GM12878 (cell line): ENCODE results near the gene PYGO1. TPM values are rescaled to one million over a fixed set of nuclear protein-coding genes. Genes with fewer than 3 reads are reported as not detected.

Experiments
- ATF7 ChIP-seq: fragments of 450-650 bp; IDR thresholded peaks from 2 replicates; pipeline ENCODE4 v1.6.1; 2016; ENCODE audit warnings: low read depth, mild to moderate bottlenecking
- BACH1 ChIP-seq: fragments of 450-650 bp; IDR thresholded peaks from 2 replicates; pipeline ENCODE4 v1.6.1; 2017; ENCODE audit warnings: mild to moderate bottlenecking, borderline replicate concordance
- FOS ChIP-seq: IDR thresholded peaks from 3 replicates; pipeline ENCODE4 v1.6.1; 2011; ENCODE audit warnings: borderline replicate concordance; ENCODE audit not compliant: insufficient read length; ENCODE audit errors: extremely low read depth
- FOXM1 ChIP-seq: IDR thresholded peaks from 2 replicates; pipeline ENCODE4 v1.6.1; 2012; ENCODE audit warnings: low read depth, mild to moderate bottlenecking, inconsistent platforms, low read length, moderate library complexity
- MTA3 ChIP-seq: IDR thresholded peaks from 2 replicates; pipeline ENCODE4 v1.6.1; 2012; ENCODE audit warnings: low read length, inconsistent platforms, borderline replicate concordance
- NFIC ChIP-seq: IDR thresholded peaks from 2 replicates; pipeline ENCODE4 v1.6.1; 2012; ENCODE audit warnings: low read depth, mild to moderate bottlenecking, inconsistent platforms, low read length, moderate library complexity
- POLR2AphosphoS2 ChIP-seq: IDR thresholded peaks from 2 replicates; pipeline ENCODE4 v1.6.1; 2011; ENCODE audit warnings: low read depth, mild to moderate bottlenecking, low read length, improper control_type of control experiment, moderate library complexity
- RAD51 ChIP-seq: fragments of 450-650 bp; IDR thresholded peaks from 2 replicates; pipeline ENCODE4 v1.6.1; 2016; ENCODE audit warnings: moderate library complexity, mild to moderate bottlenecking, inconsistent platforms
- RB1 ChIP-seq: fragments of 450-650 bp; formaldehyde crosslinking; IDR thresholded peaks from 2 replicates; pipeline ENCODE4 v1.6.1; 2017; ENCODE audit warnings: mild to moderate bottlenecking, borderline replicate concordance
- SRF ChIP-seq, 2 experiments: IDR thresholded peaks; 2 replicates each; pipeline ENCODE4 v1.6.1; 2011; ENCODE audit warnings: low read depth in 2 of 2, low read length in 2 of 2, mild to moderate bottlenecking in 1 of 2, moderate library complexity in 1 of 2
- ZNF384 ChIP-seq: IDR thresholded peaks from 2 replicates; pipeline ENCODE4 v1.6.1; 2012; ENCODE audit warnings: low read depth, mild to moderate bottlenecking, low read length, improper control_type of control experiment, borderline replicate concordance
- polyA plus RNA-seq, 11 experiments: library from polyadenylated mRNA; depleted of rRNA in 4 of 11; unstranded in 6 of 11; stranded (reverse) in 5 of 11; fragments of >200 nt; fragmentation: Nextera tagmentation in 4 of 11; fragmentation: Illumina TruSeq in 1 of 11; extraction: Ambion mirVana in 4 of 11; extraction: Trizol in 1 of 11; gene quantifications; 1 replicate in 1 of 11; 2 replicates in 10 of 11; pipeline versions ENCODE4 v1.2.1 to v1.2.3, GENCODE V29; 2011 to 2016; ENCODE audit warnings: inconsistent platforms in 2 of 11, missing spikeins in 2 of 11, low read depth in 1 of 11
- total RNA-seq, 4 experiments: library from RNA; depleted of rRNA in 3 of 4; stranded (reverse); fragments of >200 nt in 3 of 4; fragmentation: Illumina TruSeq in 1 of 4; extraction: Trizol in 1 of 4; gene quantifications; 2 replicates each; pipeline versions ENCODE4 v1.2.1 to v1.2.3, GENCODE V29; 2013 to 2021
- TF ChIP-seq, protein P1 (sequence below): fragments of 450-650 bp; IDR thresholded peaks from 2 replicates; pipeline ENCODE4 v1.6.1; 2018; ENCODE audit warnings: borderline replicate concordance, mild to moderate bottlenecking; ENCODE audit not compliant: partially characterized antibody
- TF ChIP-seq, protein P2 (sequence below): fragments of 150-350 bp; IDR thresholded peaks from 2 replicates; pipeline ENCODE4 v1.6.1; 2016; ENCODE audit warnings: low read depth, low read length
- TF ChIP-seq, protein P3 (sequence below): IDR thresholded peaks from 2 replicates; pipeline ENCODE4 v1.6.1; 2012; ENCODE audit warnings: mild to moderate bottlenecking, low read depth, low read length

PYGO1 gene
- total and polyA plus RNA-seq, 10 of the 15 experiments (the other 5 are each of a cell fraction or from before 2014, with no cell fraction given) = 0.01 TPM; not detected in 9

DNA sequence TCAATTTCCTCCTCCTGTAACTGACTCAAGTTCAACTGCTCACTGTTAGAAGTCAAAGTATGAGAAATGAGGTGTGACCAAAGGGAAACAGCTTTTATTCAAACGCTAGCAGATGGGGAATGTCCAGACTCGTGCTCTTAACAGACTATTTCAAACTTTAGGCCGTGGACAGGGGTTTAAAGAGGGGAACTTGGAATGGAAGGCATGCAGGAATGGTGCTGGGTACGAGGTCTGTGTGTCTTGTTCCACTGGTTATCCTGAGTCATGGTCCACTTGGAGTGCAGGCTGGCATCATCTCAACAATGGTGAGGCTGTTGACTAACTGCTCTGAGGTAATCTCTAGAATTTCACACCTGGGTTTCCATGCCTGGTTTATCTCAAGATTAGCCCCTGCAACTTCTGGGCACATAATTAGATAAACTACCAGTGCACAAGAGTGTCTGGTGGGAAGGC, 57.3 kb downstream of the PYGO1 start (continued):
- TF ChIP-seq, protein P1, sequence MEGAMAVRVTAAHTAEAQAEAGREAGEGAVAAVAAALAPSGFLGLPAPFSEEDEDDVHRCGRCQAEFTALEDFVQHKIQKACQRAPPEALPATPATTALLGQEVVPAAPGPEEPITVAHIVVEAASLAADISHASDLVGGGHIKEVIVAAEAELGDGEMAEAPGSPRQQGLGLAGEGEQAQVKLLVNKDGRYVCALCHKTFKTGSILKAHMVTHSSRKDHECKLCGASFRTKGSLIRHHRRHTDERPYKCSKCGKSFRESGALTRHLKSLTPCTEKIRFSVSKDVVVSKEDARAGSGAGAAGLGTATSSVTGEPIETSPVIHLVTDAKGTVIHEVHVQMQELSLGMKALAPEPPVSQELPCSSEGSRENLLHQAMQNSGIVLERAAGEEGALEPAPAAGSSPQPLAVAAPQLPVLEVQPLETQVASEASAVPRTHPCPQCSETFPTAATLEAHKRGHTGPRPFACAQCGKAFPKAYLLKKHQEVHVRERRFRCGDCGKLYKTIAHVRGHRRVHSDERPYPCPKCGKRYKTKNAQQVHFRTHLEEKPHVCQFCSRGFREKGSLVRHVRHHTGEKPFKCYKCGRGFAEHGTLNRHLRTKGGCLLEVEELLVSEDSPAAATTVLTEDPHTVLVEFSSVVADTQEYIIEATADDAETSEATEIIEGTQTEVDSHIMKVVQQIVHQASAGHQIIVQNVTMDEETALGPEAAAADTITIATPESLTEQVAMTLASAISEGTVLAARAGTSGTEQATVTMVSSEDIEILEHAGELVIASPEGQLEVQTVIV = no peak
- TF ChIP-seq FOS = no peak
- TF ChIP-seq RB1 = no peak
- no peak for TF ChIP-seq RAD51
- TF ChIP-seq NFIC = no peak
- TF ChIP-seq ZNF384 = no peak
- TF ChIP-seq POLR2AphosphoS2 = no peak
- no peak for TF ChIP-seq ATF7
- no peak for TF ChIP-seq BACH1
- TF ChIP-seq, protein P2, sequence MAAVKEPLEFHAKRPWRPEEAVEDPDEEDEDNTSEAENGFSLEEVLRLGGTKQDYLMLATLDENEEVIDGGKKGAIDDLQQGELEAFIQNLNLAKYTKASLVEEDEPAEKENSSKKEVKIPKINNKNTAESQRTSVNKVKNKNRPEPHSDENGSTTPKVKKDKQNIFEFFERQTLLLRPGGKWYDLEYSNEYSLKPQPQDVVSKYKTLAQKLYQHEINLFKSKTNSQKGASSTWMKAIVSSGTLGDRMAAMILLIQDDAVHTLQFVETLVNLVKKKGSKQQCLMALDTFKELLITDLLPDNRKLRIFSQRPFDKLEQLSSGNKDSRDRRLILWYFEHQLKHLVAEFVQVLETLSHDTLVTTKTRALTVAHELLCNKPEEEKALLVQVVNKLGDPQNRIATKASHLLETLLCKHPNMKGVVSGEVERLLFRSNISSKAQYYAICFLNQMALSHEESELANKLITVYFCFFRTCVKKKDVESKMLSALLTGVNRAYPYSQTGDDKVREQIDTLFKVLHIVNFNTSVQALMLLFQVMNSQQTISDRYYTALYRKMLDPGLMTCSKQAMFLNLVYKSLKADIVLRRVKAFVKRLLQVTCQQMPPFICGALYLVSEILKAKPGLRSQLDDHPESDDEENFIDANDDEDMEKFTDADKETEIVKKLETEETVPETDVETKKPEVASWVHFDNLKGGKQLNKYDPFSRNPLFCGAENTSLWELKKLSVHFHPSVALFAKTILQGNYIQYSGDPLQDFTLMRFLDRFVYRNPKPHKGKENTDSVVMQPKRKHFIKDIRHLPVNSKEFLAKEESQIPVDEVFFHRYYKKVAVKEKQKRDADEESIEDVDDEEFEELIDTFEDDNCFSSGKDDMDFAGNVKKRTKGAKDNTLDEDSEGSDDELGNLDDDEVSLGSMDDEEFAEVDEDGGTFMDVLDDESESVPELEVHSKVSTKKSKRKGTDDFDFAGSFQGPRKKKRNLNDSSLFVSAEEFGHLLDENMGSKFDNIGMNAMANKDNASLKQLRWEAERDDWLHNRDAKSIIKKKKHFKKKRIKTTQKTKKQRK = no peak
- TF ChIP-seq, protein P3, sequence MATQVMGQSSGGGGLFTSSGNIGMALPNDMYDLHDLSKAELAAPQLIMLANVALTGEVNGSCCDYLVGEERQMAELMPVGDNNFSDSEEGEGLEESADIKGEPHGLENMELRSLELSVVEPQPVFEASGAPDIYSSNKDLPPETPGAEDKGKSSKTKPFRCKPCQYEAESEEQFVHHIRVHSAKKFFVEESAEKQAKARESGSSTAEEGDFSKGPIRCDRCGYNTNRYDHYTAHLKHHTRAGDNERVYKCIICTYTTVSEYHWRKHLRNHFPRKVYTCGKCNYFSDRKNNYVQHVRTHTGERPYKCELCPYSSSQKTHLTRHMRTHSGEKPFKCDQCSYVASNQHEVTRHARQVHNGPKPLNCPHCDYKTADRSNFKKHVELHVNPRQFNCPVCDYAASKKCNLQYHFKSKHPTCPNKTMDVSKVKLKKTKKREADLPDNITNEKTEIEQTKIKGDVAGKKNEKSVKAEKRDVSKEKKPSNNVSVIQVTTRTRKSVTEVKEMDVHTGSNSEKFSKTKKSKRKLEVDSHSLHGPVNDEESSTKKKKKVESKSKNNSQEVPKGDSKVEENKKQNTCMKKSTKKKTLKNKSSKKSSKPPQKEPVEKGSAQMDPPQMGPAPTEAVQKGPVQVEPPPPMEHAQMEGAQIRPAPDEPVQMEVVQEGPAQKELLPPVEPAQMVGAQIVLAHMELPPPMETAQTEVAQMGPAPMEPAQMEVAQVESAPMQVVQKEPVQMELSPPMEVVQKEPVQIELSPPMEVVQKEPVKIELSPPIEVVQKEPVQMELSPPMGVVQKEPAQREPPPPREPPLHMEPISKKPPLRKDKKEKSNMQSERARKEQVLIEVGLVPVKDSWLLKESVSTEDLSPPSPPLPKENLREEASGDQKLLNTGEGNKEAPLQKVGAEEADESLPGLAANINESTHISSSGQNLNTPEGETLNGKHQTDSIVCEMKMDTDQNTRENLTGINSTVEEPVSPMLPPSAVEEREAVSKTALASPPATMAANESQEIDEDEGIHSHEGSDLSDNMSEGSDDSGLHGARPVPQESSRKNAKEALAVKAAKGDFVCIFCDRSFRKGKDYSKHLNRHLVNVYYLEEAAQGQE = no peak
- no peak for TF ChIP-seq SRF (IDR thresholded peaks at IDR 0.05; ENCODE audit: low read depth in 2 of 2, low read length in 2 of 2)
- TF ChIP-seq MTA3 = no peak
- no peak for TF ChIP-seq FOXM1
